ENCODE results near the gene DTX1.

DNA sequence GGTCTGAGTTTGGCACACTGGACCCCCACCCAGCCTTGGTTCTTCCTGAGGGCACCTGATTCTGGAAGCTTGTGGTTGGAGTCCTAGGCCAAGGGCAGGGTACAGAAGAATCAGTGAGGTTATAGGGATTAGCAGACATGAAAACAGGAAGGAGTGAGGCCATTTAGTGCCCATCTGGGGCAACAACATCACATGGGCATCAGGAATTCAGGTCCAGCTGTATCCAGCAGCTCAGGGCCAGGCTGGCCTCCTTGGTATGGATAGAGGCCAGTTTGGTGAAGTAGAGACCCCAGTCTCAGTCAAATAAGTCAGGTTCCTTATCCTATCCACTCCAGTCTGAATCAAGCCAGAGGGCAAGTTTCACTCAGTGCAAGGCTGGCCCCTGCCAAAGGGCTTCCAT lies 42.8 kb downstream of the DTX1 start:
- TF ChIP-seq CTCF (IDR thresholded peaks at IDR 0.05) (no peak), POLR2A (IDR thresholded peaks at IDR 0.05) (no peak)
